CD1c-positive myeloid dendritic cell (primary cell): ENCODE data around the gene TBC1D10A.
A peak's percentile ranks its signal among the peaks of the same experiment; 100 is the strongest.

ENCODE experiments used
- DNase-seq: peaks from one replicate; pipeline ENCODE4 v3.0.0-alpha.2; 2016; ENCODE audit errors: extremely low spot score

Gene TBC1D10A

GRCh38 chr22:30285846-30286200 is 40.9 kb downstream of the TBC1D10A start:
- DNase-seq = no peak

GRCh38 chr22:30285176-30285845 is 41.4 kb downstream of the TBC1D10A start:
- no peak for DNase-seq

GRCh38 chr22:30284666-30285065 is 42.1 kb downstream of the TBC1D10A start:
- peak; percentile 62 for DNase-seq

GRCh38 chr22:30284172-30284571 is 42.6 kb downstream of the TBC1D10A start:
- no peak for DNase-seq

DNA sequence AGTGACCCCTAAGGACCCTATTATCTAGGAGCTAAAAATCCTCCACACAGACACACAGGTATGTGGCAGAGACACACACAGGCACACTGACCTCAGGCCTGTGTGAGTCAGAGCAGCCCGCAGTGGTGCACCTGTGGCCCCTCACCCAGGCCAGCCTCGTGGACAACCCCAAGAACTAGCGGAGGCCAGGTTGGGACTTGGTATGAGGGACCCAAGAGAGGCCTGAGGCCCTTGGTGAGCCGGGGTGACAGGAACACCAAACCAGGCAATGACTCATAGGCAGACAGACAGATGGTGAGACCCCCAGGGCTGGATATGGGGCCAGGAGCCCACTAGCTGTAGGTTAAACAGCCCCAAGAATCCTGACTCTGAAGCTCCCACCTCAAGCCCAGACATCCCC is 43.4 kb downstream of the TBC1D10A start:
- DNase-seq = no peak

GRCh38 chr22:30282616-30283046 is 44.1 kb downstream of the TBC1D10A start:
- peak; percentile 82 for DNase-seq

DNA sequence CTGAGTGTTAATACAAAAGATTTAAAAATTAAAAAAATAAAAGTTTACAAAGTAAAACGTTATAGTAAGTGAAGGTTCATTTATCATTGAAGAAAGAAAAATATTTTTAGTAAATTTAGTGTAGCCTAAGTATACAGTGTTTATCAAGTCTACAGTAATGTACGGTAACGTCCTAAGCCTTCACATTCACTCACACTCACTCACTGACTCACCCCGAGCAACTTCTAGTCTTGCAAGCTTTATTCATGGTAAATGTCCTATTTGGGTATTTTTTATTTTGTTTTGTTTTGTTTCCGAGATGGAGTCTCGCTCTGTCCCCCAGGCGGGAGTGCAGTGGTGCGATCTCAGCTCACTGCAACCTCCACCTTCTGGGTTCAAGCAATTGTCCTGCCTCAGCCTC is 46.2 kb downstream of the TBC1D10A start:
- DNase-seq = no peak

DNA sequence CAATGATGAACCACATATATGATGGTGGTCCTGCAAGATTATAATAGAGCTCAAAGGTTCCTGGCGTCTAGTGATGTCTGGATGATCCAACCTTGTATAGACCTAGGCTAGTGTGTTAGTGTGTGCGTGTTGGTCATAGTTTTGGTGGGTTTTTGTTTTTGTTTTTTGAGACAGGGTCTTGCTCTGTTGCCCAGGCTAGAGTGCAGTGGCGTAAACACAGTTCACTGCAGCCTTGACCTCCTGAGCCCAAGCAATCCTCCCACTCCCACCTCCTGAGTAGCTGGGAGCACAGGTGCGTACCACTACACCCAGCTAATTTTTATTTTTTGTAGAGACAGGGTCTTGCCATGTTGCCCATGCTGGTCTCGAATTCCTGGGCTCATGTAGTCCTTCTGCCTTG is 46.8 kb downstream of the TBC1D10A start:
- no peak for DNase-seq

GRCh38 chr22:30279046-30279788 is 47.5 kb downstream of the TBC1D10A start:
- peak; percentile 95 for DNase-seq

- DNase-seq = peak; percentile 64
Measured at GRCh38 chr22:30277547-30278344, 49.0 kb downstream of the TBC1D10A start.

- DNase-seq = no peak
Measured at GRCh38 chr22:30276039-30276438, 50.7 kb downstream of the TBC1D10A start.

DNA sequence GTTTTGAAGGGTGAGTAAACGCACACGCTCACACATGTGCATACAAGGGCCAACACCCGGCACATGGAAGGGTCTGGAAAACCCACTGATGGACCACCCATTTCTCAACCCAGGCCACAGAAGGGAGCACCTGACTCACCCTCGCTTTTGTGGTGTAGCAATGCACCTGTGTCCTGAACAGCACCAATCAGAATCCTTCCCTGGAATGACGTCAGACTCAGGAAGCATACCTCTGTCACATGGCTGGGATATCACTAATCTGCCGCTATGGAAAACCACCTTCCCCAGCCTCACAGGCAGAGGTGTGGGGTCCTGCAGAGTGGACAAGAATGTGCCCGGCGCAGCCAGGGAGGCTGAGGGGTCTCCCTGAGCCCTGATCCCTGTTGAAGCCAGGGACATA is 51.1 kb downstream of the TBC1D10A start:
- DNase-seq = no peak

GRCh38 chr22:30274437-30274812 is 52.3 kb downstream of the TBC1D10A start:
- no peak for DNase-seq

- peak; percentile 47 for DNase-seq
Measured at GRCh38 chr22:30273711-30274436, 52.9 kb downstream of the TBC1D10A start.

DNA sequence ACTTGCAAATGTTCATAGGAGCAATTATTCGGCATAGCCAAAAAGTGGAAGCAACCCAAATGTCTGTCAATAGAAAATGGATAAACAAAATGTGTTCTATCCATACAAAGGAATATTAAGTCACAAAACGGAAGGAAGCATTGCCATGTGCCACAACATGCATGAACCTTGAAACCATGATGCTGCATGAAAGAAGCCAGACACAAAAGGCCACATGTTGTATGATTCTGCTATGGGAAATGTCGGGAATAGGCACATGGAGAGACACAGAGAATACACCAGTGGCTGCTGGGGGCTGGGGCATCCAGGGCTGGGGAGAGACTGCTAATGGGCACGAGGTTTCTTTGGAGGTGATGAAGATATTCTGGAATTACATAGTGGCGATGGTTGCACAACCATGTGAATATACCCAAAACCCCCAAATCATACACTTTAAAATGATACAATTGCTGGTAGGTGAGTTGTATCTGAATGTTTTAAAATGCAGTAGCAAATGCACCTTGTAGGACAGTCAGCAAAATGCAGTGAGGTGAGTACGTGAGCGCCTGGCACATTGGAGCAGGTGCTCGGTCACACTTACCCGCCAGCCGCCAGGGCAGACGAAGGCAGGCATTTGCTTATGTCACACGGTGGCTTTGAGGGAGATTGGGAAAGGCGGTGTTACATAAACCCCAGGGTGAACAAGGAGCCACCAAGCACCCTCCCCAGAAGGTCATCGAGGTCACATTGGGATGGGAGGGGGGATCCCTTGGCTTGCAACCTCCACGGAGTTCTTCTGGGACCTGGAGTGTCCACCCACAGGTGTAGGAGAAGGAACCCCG is 53.8 kb downstream of the TBC1D10A start:
- no peak for DNase-seq

DNA sequence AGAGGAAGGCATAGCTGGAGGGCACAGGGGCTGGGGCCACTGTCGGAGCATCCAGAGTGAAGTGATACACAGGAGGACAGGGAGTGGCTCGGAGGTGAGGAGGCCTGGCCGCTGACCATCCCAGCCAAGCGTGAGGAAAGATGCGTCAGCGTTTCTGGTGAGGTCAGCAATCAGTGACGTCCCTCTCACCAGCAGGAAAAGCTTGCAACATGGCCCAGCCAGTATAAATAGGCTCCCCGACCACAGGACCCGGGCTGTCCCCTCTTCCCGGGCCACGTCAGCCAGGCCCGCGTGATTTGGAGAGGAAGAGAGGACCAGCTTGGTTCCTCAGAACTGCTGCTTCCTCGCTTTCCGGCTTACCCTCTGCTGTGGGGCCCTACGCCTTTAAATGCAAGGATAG is 55.9 kb downstream of the TBC1D10A start:
- peak; percentile 98 for DNase-seq

DNA sequence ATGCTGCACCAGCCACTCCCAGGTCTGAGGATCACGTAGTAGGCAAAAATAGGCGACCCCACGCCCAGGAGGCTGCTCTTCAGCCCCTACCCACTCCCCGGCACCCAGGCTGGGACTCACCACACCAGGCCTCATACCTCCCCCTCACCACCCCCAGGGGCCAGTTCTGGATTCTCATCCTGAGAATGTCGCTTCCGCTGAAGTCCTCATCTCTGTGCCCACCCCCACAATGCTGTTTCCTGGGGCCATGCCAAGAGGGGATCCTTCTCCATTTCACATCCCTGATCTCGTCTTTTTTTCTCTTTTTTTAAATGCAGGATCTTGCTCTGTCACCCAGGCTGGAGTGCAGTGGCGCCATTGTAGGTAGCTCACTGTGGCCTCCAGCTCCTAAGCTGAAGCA is 58.4 kb downstream of the TBC1D10A start:
- DNase-seq = peak; percentile 91

DNA sequence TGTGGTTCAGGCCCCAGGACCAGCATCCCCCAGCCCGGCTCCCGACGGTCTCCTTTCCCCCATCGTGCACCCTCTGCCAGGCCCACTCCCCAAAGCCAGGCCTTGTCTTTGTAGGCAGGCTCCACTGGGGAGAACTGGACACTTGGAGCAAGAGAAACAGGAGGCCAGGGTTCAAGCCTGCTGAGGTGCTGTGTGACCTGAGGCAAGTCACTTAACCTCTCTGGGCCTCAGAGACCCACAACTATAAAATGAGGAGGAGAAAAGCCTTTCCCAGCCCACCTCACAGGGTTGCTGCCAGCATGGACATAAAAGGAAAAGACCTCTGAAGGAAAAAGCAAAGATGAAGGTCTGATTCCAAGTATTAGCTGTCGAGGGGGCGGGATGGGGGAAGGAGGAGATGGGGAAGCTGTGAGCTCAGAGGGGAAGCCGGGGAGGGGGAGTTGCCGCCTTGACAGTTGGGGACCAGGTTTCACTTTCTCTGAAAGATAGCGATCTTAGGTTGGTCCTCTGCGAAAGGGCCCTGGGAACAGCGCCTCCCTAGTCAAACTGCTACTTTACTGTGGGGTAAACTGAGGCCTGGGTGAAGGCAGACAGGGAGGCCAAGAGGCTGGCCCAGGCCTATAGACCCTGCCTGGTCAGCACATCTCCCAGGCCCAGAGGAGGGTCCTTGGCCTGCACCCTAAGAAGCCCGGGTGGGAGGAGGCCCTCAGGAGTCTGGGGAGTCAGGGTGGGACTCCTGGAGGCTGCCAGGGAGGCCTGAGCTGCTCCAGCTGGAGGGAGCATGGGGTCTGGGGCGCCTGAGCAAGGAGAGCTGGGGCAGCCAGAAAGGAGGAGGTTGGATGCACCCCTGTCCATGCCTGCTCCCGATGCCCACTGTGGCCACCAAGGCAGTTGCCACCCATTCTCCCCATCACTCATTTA is 59.1 kb downstream of the TBC1D10A start:
- peak; percentile 84 for DNase-seq

DNA sequence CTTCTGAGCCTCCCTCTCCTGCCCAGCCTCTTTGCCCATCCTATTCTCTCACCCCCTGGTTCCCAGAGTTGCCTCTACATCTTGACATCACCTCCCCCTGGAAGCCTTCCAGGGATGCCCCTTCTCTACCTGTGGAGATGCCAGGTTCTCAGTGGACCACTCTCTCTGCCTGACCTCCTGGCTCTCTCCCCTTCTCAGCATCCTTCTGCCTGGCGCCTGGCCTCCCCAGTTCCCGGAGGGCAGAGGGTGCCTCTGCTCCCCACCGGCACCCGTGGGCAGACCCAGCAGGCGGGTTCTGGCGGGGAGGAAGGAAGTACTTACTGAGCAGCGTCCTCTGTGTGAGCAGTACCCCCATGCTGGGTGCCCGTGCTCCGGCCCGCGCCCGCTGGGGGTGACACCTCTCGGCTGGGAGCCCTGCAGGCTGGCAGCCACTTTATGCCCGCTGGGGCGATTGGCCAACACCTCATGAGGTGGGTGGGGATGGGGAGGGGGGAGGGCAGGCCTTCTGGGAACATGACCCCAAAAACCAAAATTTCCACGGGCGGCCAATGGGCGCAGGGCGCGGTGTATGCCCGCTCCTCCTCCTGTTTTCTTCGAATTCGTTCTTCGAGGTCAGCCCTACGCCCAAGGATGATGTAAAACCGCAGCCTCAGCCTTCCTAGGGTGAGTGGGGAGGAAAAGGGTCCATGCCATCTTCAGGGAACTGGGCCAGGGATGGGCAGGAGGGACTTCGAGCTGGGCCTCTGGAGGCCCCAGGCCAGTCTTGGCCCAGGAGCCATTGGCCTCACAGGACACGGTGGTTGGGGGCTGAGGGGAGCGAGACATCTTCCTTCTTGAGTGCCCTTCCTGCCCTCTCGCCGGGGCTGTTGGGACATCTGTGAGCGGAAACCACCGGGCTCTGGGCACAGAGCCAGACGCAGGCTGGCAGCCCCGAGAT is 60.0 kb downstream of the TBC1D10A start, which contains the start of gene OSM:
TSS of gene OSM (minus strand) at position 407 of the 937 bp plus-strand sequence. CDS start at position 355, 52 bp downstream.
- DNase-seq = peak; percentile 90
